NCI-H1092 (cell line): ENCODE measurements around the gene C2orf92.

Experiments
- DNase-seq: peaks from one replicate; lab custom pipeline; 2025; lab: John Stamatoyannopoulos, UW

The C2orf92 gene

DNA sequence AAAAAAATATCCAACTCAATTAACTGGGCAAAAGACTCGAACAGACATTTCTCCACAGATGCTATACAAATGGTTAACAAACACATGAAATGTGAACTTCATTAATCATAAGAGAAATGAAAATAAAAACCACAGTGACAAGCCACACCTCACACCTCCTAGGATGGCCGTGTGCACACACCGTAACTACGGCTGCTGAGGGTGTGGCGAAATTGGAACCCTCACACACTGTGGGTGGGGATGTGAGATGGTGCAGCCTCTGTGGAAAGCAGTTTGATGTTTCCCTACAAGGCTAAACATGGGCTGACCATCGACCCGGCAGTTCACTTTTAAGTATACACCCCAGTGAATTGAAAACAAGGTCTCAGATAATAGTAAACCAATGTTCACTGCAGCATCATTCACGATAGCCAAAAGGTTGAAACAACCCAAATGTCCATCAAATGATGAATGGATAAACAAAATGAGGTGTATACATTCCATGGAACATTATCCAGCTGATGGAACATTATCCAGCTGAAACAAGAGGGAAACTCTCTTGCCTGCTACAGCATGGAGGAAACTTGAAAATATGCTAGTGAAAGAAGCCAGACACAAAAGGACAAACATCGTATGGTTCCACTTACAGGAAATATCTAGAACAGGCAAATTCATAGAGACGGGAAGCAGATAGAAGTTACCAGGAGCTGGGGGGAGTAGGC, 76.1 kb downstream of the C2orf92 start:
- DNase-seq, result no peak

DNA sequence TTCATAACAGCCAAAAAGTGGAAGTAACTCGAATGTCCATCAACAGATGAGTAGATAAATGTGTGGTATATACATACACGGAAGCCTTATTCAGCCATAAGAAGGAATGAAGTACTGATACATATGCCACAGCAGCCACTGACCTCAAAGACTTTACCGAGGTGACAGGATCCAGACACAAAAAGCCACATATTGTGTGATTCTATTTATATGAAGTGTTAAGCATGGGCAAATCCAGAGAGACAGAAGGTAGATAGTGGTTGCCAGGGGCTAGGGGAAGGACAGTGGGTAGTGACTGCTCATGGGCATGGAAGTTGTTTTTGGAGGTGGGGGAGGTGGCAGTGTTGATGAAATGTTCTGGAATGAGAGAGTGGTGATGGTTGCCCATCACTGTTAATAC, 77.8 kb downstream of the C2orf92 start:
- DNase-seq, result no peak

DNA sequence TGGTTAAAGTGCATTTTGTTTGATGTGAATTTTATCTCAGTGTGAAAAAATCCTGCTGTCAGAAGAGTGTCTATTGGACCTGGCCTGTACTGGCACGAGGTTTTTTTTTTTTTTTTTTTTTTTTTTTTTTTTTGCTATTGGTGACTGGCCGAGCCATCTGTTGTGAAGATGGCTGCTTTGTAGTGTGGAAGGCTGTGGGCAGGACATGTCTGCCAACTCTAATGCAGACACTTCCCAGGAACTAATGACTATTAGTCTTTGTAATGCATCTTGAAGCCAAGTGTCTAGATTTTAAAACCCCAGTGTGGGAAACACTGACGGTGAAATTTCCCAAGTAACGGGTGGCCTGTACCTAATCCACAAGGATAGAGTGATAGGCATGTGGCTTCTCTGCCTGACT, 78.2 kb downstream of the C2orf92 start:
- no peak for DNase-seq

DNA sequence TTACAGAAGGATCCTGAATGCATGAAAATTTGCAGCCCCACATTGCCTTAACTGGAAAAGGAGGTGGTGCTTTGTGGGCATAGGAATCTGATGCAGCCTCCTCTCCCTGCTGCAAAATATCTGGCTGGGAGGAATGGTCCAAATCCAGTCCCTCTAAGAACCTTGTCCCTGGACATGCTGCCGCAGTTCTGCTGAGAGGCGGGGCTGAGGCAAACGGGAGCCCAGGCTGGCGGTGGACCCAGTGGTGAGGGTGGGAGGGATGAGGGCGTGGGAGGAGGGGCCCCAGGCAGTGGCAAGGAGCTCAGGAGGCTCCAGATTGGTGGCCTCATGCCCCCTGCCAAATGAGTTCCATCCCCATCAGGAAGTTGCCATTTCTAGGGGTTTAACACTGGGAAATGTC, 80.1 kb downstream of the C2orf92 start:
- DNase-seq, result no peak

DNA sequence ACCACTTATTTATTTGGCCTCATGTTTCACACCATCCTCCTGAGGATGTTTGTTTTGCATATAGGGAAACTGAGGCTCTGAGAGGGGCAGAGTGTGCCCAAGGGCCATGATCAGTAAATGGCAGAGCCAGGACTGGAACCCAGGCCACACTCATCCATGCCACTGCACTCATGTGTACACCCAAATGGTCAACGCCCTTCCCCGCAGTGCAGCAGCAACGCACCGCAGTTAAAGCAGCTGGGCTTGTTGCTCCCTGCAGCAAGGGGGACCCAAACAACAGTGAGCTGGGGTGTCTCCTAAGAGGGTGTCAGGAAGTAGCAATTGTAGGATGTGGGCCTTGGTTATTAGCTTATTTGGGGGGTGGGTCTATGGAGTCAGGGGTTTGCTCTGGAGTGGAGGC, 80.5 kb downstream of the C2orf92 start:
- no peak for DNase-seq

DNA sequence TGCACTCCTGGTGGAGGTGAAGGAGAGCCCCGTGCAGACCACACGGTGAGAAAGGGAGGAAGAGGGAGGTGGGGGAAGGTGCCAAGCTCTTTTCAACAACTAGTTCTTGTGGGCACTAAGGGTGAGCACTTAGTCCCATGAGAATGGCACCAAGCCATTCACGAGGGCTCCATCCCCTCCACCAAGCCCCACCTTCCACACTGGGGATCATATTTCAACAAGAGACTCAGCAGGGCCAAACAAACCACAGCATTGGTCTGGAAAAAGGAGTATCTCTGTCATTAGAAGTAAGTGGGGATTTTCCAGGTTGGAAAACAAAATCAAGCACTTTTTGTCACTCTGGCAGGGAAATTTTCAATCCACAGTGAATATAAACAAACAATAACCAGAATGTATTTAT, 82.2 kb downstream of the C2orf92 start:
- DNase-seq, result no peak
